Effector CD8-positive, alpha-beta T cell (primary cell): ENCODE results near the gene CDK18.
"Not testable (repeated sequence)": the region's sequence is repeated elsewhere in the genome, so short reads cannot be mapped to it uniquely, and the experiment has no call there.

Source experiments
- DNase-seq: peaks from one replicate; lab custom pipeline; 2025; lab: John Stamatoyannopoulos, UW
- total RNA-seq, 4 experiments: gene quantifications; one replicate each; lab custom pipeline; 2026; lab: John Stamatoyannopoulos, UW

Gene CDK18
- 0.29 to 2.1 (median 0.94) reads per million in 4 experiments for total RNA-seq

DNA sequence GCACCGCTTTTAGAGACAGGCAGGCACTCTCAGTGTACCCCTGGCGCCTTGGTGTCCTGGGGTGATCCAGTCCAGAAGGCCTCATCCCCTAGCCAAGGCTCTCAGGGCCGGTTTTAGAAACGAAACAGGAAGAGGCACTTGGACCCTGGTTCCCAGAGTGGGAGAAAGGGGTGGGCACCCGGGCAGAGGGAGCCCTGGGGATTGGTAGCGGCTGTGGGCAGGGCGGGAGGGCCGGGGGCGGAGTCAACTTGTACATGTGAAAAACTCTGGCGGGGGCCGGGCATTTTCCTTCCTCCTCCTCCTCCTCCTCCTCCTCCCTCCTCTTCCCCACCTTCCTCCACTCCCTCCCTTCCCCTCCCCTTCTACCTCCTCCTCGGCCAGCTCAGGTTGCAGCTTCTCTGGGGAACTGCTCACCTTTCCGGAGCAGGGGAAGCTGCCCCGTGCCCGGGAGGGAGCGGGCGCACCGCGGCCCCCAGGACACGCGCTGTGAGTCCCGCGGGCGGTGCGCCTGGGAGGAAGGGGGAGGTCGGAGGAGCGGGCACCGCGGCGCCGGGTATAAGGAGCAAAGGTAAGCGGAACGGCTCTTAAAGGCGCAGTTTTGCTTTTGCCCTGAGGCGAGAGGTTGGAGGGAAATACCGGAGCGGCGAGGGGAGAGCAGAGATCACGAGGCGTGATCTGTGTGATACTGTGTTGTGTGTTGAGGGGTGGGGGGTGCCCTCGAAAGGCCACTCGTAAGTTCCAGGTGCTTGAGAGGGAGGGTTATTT lies at the start of gene CDK18:
CDK18 (plus strand) TSS at position 359 of the 765 bp plus-strand sequence. CDS start 18,499 bp downstream, outside the sequence.
- DNase-seq, result peak; percentile 29

GRCh38 chr1:205454903-205455335 lies 49.5 kb upstream of the CDK18 start:
- no peak for DNase-seq

DNA sequence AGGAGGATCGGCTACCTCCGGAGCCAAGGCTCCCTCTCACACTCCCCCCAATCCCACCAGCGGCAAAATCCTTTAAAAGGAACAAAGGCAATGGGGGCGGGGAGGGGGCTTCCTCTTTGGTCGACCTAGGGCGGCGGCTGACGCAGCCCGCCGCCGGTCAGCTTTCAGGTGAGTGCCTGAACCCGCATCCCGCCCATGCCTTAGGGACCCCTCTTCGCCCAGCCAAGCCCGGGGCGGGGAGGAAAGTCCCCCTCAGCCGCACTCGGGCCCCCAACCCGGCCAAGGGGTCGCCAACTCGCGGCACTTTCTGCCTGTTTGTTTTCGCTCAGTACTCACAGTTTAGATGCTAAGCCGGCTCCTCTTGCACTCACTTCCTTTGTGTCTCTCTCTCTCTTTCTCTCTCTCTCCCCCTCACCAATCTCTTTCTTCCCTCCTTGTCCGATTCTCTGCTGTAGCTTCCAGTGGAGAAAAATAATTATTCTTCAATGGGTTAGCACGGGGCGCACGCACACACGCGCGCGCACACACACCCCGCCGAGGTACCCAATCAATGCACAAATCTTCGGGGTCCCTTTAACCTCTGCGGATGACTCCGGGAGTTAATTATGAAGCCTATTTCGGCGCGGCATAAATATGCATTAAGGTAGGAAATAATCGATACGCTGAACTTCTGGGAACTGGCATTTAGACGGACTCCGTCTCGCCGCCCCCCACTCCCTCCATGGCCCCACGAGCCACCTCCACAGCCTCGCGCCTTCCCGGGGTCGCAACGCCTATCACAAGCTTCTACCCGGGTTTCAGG lies 48.7 kb upstream of the CDK18 start, which contains the start of gene BLACAT1:
BLACAT1 (minus strand) TSS at position 465 of the 802 bp plus-strand sequence.
- no peak for DNase-seq

GRCh38 chr1:205456383-205456867 lies 48.0 kb upstream of the CDK18 start:
- DNase-seq, result no peak

GRCh38 chr1:205456868-205457745 lies 47.4 kb upstream of the CDK18 start:
- no peak for DNase-seq

DNA sequence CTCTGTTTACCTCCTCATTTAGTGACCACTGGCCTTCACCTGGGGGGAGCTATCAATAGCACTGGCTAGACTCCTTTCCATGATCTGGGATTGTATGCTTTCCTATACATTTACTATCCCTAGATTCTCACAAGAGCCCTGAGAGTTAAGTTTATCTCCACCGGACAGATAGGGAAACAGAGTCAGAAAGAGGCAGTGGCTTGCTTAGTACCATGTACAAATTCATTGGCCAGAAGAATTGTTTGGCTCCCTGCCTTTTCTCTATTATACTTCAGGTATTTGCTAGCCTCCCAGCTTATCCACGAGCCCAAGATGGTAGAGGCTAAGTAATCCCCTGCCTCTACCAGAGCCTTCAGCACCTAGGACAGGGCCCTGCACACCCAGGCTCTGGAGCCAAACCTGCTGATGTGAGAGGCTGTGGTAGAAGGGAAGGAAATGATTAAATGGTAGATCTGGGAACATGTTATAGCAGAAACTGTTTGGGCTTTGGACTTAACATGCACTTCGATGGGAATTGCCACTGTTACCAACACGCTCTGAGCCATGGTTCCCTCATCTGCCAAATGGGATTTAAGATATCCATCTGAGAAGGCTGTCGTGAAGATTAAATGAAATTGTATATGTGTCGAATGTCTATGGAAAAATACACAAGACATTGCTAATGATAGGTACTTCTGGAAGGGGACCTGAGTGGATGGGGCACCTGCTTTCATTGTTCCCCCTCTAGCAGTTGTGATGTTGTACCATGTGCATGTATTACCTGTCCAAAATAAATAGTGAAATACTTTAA lies 45.5 kb upstream of the CDK18 start:
- DNase-seq, result no peak

DNA sequence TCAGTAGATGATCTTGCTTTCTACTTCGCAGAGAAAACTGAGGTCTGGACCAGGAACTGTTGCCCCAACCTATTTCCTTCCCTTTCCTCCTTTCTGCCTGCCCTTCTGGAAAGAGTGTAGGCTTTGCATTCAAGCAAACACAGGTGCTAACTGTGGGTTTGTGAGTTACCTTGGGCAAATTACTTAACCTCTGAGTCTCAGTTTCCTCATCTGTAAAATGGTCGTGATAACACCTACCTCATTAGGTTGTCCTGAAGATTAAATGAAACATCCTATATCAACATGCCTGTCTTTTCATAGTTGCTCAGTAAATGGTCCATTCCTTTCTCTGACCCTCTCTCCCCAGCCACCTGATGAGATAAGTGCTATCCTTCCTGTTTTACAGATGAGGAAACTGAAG lies 39.1 kb upstream of the CDK18 start:
- no peak for DNase-seq

GRCh38 chr1:205466595-205467220 lies 37.8 kb upstream of the CDK18 start:
- DNase-seq, result no peak

DNA sequence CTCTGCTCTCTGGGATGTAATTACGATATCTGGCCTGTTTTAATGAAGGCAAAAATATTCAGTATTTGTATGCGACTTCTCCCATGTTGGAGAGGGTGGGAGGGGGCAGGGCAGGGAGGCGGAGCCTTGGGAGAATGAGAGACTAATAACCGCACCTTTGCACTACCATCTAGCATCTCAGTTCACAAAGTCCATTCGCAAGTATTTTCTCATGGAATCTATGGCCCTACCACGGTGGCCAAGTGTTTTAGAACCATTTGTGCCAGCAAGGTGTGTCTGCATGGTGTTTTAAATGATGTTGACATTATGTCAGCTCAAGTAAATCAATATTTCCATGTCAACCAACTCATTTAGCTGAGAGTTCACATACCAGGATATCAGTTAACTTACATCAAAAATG lies 34.3 kb upstream of the CDK18 start:
- no peak for DNase-seq

DNA sequence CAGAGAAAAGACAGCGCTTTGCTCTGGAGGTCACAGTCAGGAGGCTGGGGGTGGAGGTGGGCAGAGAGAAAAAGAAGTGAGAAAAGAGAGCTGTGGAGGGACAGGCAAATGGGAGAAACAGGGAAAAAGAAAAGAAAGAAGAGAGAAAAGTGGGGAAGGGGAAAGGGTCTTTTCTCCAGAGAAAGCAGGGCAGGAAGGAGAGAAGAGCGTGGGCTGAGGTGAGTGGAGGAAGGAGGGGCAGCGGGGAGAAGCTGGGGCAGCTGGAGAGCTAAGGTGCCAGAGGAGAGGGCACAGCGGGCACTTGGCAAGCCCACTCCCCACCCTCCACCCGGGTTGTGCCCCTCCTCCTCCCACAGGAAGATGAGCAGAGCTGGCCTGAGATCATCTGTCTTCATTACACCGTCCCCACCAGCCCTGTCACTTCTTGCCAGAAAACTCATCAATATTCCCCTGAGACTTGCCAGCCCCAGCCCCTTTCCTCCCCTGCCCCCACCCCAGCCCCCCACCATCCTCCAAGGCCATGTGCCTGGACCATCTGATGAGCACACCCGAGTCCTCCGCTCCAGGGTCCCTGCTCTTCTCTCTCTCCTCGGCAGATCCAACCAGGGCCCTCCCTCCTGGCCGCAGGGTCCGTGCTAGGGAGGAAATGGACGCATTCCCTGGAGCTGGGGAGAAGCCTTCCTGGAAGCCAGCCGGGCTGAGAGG lies 31.6 kb upstream of the CDK18 start:
- no peak for DNase-seq

DNA sequence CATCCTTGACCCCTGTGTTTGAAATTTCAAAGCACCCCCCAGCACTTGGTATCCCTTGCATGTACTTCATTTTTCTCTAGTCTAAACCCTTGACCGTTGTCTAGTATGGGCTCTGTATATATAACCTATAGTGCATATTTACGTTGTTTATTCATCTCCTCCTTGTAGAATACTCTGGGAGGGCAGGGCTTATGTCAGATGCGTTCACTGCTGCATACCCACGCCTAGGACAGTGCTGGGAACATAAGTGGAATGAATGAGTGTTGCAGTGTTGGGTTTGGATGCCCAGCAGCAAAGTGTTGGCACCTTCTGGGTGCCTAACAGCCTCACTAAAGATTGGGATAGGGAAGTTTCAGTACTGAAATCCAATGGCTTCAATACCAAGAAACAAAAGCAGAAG lies 31.0 kb upstream of the CDK18 start:
- DNase-seq, result no peak

DNA sequence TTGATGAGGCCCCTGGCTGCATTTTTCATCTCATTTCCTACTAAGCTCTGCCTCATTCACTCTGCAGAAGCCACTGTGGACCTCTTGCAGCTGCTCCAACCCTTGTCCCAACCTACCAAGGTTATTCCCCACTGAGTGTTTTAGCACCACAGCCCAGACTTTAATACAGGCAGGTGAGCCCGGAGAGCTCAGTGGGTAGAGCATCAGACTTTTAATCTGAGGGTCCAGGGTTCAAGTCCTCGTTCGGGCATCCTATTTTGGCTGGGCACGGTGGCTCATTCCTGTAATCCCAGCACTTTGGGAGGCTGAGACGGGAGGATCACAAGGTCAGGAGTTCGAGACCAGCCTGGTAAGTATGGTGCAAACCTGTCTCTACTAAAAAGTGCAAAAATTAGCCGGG lies 30.5 kb upstream of the CDK18 start:
- DNase-seq, result no peak

- no peak for DNase-seq
Observed at GRCh38 chr1:205474571-205474970, 29.9 kb upstream of the CDK18 start.

- DNase-seq, result no peak
Observed at GRCh38 chr1:205475855-205476254, 28.6 kb upstream of the CDK18 start.

- DNase-seq, result no peak
Observed at GRCh38 chr1:205476648-205477047, 27.8 kb upstream of the CDK18 start.

DNA sequence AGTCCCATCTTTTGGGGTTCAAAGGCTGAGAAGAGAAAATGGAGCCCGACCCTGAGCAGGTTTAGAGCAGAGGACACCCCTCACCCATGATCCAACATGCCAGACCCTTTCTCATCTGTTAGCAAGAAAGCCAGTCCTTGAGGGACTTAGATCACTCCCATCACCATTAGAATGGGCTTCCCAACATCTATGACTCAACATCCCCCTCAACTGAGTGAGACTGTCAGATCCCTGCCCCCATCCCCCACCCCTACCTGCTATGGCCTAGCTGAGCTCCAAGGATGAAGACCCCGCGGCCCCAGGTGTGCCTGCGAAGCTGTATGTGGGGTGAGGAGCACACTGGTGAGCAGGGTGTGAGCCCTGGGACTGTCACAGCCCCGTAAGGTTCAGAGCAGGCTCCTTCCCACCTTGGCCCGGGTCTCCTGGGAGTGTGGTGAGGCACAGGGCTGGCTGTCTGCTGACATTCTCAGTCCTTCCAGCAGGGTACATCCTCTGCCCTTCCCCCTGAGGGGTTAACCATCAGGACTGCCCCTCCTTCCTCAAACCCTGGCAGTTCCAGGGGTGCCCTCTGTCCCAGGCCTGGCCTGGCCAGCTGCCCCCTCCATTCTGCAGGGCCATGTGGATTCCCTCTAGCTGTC lies 27.2 kb upstream of the CDK18 start:
- no peak for DNase-seq

DNA sequence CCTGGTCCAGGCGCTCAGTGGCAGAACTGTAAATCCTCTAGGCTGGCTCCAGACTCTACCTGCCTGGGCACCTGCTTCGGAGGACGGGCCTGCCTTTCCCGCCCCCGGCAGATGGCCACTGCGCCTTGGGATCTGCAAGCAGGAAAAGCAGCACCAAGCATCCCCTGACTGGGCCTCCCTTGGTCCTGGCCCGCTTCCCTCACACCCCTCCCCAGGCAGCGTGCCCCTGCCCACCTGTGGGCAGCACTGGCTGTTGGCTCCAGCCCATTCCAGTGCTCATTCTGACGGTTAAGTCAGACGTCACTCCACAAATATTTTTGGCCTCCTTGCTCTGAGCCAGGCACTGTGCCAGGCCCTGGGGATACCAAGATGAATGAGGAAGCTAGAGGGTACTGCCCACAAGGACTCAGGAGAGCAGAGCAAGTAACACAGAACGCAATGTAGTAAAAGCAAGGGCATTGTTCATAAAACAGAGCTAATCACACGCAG lies 26.7 kb upstream of the CDK18 start:
- DNase-seq, result no peak

GRCh38 chr1:205478985-205479384 lies 25.5 kb upstream of the CDK18 start:
- DNase-seq, result not testable (repeated sequence)

DNA sequence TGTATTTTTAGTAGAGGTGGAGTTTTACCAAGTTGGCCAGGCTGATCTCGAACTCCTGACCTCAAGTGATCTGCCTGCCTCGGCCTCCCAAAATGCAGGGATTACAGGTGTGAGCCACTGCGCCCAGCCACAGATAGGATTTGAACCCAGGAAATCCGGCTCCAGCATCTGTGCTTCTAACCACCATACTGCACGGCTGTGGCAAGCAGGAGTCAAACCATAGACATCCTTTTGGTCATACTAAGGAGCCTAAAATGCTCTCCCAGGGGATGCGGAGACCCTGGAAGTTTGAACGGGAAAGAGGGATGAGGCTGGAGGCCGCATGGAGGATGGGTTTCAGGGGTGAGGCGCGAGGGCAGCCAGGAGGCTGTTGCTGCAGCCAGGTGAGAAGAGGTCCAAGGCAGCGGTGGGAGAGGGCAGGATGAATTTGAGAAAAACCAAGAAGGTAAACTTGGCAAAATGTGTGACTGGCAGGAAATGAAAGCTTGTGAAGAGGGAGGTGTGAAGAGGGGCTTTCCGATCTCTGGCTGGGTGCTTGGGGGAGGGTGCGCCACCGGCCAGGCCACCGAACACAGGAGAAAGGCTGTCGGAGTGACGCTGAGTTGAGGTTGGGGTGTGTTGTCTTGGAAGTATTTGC lies 24.0 kb upstream of the CDK18 start:
- DNase-seq, result peak; percentile 20
